Right forelimb (tissue), 1 donor: ENCODE results near the gene SGTB.
"Not testable (repeated sequence)": the region's sequence is repeated elsewhere in the genome, so short reads cannot be mapped to it uniquely, and the experiment has no call there.

Experiments used
- DNase-seq: peaks from one replicate; pipeline ENCODE4 v3.0.0-alpha.2; 2018

Gene SGTB

DNA sequence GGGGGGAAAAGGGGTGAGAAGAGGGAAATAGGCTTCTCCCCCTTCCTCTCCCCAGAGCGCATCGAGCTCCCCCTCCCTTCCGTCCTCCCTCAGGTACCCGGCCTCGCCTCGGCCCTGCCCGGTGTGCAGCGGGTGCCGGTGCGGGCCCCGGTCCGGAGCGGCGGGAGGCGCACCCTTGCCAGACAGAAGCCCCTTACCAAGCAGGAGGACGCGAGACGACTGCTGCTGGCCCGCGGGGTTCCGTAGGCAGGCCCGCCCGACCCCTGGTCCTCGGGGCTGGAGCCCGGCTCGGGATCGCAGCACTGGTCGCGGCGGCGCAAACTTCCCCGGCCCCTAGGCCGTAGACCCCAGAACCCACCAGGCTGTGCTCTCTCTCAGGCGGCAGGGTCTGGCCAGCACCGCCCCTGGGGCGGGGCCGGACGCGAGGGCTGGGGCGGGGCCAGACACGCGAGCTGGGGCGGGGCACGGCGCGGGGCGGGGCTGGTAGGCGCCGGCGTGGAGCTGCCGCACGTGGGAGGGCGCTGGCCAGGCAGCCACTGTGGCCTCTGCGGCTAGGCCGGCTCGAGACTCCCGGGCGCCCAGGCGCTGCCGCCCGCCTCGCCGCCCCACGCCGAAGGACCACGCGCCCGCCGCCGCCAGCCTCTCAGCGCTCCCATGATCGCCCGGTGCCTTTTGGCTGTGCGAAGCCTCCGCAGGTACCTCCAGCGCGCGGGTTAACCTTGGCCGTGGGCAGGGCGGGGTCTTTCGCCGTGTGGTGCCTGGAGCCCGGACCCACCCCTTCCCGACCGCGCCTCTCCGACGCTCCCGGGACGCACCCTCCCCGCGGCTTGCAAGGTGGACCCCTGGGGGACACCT lies at the start of gene SGTB, which contains the start of gene NLN:
TSS of gene SGTB (minus strand) at position 390 of the 855 bp plus-strand sequence. CDS start 1,302 bp downstream, outside the sequence.
TSS of gene NLN (plus strand) at position 486 of the 855 bp plus-strand sequence. CDS start at position 655, 169 bp downstream.
- DNase-seq: peak; percentile 95

DNA sequence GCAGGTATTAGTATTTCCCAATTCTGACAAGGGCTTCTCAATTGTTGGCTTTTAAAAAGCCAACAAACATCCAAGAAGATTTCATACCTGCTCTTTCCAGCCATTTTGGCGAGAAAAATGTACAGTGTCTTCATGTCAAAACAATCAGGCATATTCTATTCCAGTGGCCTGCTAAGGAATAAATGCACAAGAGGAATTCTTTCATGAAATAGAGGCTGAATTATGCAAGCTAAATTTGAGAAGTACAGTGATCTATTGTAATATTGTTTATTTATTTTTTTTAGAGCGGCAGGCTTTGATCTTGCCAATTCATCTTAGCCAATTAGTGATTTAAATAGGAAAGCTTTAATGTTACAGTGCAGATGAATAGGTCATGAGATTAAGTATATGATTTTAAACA lies 49.4 kb upstream of the SGTB start:
- no peak for DNase-seq

GRCh38 chr5:65769539-65769938 lies 47.6 kb upstream of the SGTB start:
- no peak for DNase-seq

DNA sequence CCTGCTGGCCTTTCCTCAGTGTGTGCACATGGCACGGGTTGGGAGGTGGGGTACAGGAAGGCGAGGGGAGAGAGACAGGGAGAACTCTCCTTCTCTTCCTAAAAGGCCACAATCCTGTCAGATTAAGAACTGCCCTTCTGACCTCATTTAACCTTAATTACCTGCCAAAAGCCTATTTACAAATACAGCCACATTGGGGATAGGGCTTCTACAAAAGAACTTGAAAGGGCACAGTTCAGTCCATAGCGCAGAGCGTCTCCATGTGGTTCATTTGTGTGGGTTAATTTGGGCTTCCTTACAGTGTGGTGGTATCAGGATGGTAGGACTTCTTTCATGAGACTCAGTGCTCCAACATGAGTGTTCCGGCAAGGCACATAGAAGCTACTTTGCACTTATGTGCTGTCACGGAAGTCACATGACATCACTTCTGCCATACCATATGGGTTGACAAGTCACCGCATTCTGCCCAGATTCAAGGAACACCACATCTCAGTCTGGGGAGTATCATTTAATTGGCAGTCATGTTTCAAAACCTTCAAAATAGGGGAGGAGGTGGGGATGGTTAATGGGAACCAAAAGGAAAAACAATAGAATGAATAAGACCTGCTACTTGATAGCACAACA lies 46.9 kb upstream of the SGTB start:
- DNase-seq: no peak

DNA sequence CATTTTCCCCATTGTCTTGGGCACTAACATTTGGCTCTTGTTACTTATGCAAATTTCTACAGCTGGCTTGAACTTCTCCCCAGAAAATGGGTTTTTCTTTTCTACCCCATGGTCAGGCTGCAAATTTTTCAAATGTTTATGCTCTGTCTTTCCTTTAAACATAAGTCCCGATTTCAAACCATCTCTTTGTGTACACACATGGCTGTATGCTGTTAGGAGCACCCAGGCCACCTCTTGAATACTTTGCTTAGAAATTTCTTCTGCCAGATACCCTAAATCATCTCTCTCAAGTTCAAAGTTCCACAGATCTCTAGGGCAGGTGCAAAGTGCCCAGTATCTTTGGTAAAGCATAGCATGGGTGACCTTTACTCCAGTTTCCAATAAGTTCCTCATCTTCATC lies 45.7 kb upstream of the SGTB start:
- no peak for DNase-seq

GRCh38 chr5:65766781-65767180 lies 44.9 kb upstream of the SGTB start:
- DNase-seq: no peak

GRCh38 chr5:65766175-65766574 lies 44.3 kb upstream of the SGTB start:
- no peak for DNase-seq

DNA sequence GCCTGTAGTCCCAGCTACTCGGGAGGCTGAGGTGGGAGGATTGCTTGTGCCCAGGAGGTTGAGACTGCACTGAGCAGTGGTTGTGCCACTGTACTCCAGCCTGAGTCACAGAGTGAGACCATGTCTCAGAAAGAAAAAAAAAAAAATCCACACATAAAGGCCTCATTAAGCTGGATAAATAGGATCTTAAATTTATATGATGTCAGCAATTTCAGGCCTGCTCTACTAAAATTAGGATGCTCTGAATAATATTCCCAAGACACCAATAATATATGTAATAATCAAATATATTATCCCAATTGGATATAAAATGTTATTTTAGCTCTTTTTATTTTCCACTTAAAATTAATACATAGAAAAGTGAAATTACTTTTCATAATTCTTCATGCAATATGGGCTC lies 43.7 kb upstream of the SGTB start:
- no peak for DNase-seq

- DNase-seq: no peak
These were observed 40.3 kb upstream of the SGTB start for GRCh38 chr5:65762234-65762633.

GRCh38 chr5:65760504-65761275 lies 38.8 kb upstream of the SGTB start:
- DNase-seq: no peak

GRCh38 chr5:65758546-65759144 lies 36.7 kb upstream of the SGTB start:
- DNase-seq: no peak

DNA sequence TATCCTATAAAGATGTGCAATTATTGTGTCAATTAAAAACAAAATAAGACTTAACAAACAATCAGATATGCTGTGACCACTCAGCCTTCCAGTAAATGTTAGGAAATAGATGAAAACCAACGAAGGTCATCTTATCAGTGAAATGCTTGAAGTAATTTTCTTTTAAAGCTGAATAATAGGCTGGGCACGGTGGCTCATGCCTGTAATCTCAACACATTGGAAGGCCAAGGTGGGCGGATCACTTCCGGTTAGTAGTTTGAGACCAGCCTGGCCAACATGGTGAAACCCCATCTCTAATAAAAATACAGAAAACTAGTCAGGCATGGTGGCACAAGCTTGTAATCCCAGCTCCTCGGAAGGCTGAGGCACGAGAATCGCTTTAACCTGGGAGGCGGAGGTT lies 31.3 kb upstream of the SGTB start:
- no peak for DNase-seq

DNA sequence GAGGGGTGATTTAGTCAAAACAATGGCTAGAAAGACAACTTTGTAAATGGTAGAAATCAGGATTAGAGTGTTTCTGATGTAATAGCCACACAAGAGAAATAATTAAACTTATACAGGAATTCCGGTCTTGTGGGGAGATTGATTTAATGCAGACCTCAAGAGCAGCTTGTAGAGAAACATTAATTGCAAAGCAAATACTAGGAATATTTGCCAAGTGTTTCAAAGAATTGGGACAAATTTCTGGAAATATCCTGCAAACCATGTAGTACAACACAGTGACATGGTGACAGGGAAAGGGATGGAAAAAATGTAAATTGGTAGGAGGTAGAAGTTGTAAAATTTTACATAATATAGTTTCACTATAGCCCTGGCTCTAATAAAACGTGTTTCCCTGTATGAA lies 29.0 kb upstream of the SGTB start:
- DNase-seq: no peak

- no peak for DNase-seq
These were observed 28.0 kb upstream of the SGTB start for GRCh38 chr5:65749956-65750355.

GRCh38 chr5:65749221-65749844 lies 27.4 kb upstream of the SGTB start:
- DNase-seq: no peak

- DNase-seq: no peak
These were observed 20.8 kb upstream of the SGTB start for GRCh38 chr5:65742565-65743231.

GRCh38 chr5:65739162-65739561 lies 17.3 kb upstream of the SGTB start:
- DNase-seq: no peak

- DNase-seq: no peak
These were observed 16.4 kb upstream of the SGTB start for GRCh38 chr5:65738305-65738704.

DNA sequence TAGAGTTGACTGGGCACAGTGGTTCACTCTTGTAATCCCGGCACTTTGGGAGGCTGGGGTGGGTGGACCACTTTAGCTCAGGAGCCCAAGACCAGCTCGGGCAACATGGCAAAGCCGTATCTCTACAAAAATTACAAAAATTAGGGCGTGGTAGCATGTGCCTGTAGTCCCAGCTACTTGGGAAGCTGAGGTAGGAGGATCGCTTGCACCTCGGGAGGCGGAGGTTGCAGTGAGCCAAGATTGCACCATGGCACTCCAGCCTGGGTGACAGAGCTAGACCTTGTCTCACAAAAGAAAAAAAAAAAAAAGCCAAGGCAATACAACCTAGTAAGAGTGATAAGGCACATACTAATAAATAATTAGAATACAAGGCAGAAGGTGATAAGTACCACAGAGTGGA lies 15.9 kb upstream of the SGTB start:
- DNase-seq: no peak

- DNase-seq: no peak
These were observed 14.1 kb upstream of the SGTB start for GRCh38 chr5:65736011-65736410.

DNA sequence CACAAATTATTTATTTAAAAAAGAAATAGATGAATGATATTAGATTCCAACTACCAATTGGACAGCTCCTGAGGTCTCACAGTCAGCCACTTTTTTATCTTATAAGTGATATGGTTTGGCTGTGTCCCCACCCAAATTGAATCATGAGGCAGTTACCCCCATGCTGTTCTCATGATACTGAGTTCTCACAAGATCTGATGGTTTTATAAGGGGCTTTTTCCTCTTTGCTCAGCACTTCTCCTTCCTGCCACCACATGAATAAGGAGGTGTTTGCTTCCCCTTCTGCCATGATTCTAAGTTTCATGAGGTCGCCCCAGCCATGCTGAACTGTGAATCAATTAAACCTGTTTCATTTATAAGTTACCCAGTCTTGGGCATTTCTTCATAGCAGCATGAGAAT lies 13.0 kb upstream of the SGTB start:
- DNase-seq: no peak

GRCh38 chr5:65734196-65734775 lies 12.4 kb upstream of the SGTB start:
- DNase-seq: not testable (repeated sequence)
